NCI-H2171 (cell line): ENCODE data around the gene EXOC3.
A peak's percentile ranks its signal among the peaks of the same experiment; 100 is the strongest.

Experiments
- DNase-seq: peaks from one replicate; lab custom pipeline; 2025; lab: John Stamatoyannopoulos, UW

EXOC3 gene

GRCh38 chr5:457195-457961 is 14.4 kb downstream of the EXOC3 start:
- DNase-seq = no peak

- DNase-seq = no peak
Measured at GRCh38 chr5:458547-459353, 15.8 kb downstream of the EXOC3 start.

- DNase-seq = no peak
Measured at GRCh38 chr5:459562-460272, 16.7 kb downstream of the EXOC3 start.

GRCh38 chr5:460273-460625 is 17.3 kb downstream of the EXOC3 start:
- no peak for DNase-seq

GRCh38 chr5:462051-462481 is 19.1 kb downstream of the EXOC3 start:
- DNase-seq = no peak

- DNase-seq = no peak
Measured at GRCh38 chr5:463301-463700, 20.3 kb downstream of the EXOC3 start.

- no peak for DNase-seq
Measured at GRCh38 chr5:463952-464351, 21.0 kb downstream of the EXOC3 start.

GRCh38 chr5:464446-464842 is 21.5 kb downstream of the EXOC3 start:
- DNase-seq = no peak

GRCh38 chr5:464843-465590 is 22.0 kb downstream of the EXOC3 start:
- no peak for DNase-seq

GRCh38 chr5:465591-466403 is 22.8 kb downstream of the EXOC3 start:
- DNase-seq = no peak

GRCh38 chr5:466661-467310 is 23.8 kb downstream of the EXOC3 start:
- no peak for DNase-seq

- no peak for DNase-seq
Measured at GRCh38 chr5:468401-468800, 25.4 kb downstream of the EXOC3 start.

- no peak for DNase-seq
Measured at GRCh38 chr5:469752-470483, 26.9 kb downstream of the EXOC3 start.

GRCh38 chr5:470961-471749 is 28.2 kb downstream of the EXOC3 start:
- no peak for DNase-seq

GRCh38 chr5:471750-472058 is 28.7 kb downstream of the EXOC3 start:
- DNase-seq = no peak

GRCh38 chr5:472076-472655 is 29.2 kb downstream of the EXOC3 start:
- DNase-seq = no peak

GRCh38 chr5:472656-473550 is 29.9 kb downstream of the EXOC3 start:
- DNase-seq = peak; percentile 99
